Measurements from ENCODE around the gene IFITM2. TPM values are rescaled to one million over a fixed set of nuclear protein-coding genes. Genes with fewer than 3 reads are reported as not detected.

The IFITM2 gene
- total and polyA plus RNA-seq, 2 donors (not counting 1 experiment from before 2014, with no cell fraction given): 72.1 to 451 TPM

- Histone ChIP-seq H3K36me3 (replicated peaks in 1 of 2; ENCODE audit: control extremely low read depth in 1 of 2, control insufficient read depth in 1 of 2, extremely low read depth in 1 of 2, insufficient read depth in 2 of 2, low read length in 1 of 2) (no peaks in the 10 kb centered on the region), H3K27me3 (replicated peaks in 1 of 4; ENCODE audit: control extremely low read depth in 1 of 4, control insufficient read depth in 3 of 4, insufficient read depth in 4 of 4, low read length in 3 of 4) (peaks cover 0 to 9% (median 1%) of the 10 kb centered on the region in 4 experiments), H3K4me3 (ENCODE audit: control extremely low read depth in 1 of 5, extremely low read depth in 1 of 5, insufficient read depth in 1 of 5, low read depth in 2 of 5, low read length in 4 of 5) (no peak overlapping the region), H3K79me2 (ENCODE audit: control insufficient read depth, insufficient read depth, low read length) (peaks cover 4% of the 10 kb centered on the region), H3K27ac (ENCODE audit: low read length in 2 of 2) (no peak overlapping the region), H2AFZ (ENCODE audit: insufficient read depth, low read depth, low read length, poor library complexity, severe bottlenecking) (no peak overlapping the region), H3K9me3 (ENCODE audit: control extremely low read depth in 1 of 3, control insufficient read depth in 2 of 3, insufficient read depth in 1 of 3, low read length in 2 of 3) (no peaks in the 10 kb centered on the region), H3K4me2 (replicated peaks; ENCODE audit: low read depth, low read length, poor library complexity, severe bottlenecking) (no peak overlapping the region), H3K9ac (ENCODE audit: low read length) (no peak overlapping the region), H4K20me1 (ENCODE audit: control insufficient read depth, insufficient read depth, low read length, poor library complexity, severe bottlenecking) (no peaks in the 10 kb centered on the region), H3K4me1 (ENCODE audit: control insufficient read depth in 2 of 2, insufficient read depth in 2 of 2, low read length in 2 of 2) (peaks cover 18 to 46% of the 10 kb centered on the region in 2 donors)
- ATAC-seq (ENCODE audit: low read depth) (no peak), DNase-seq (no peak)
- no peak overlapping the region for H3K4me3 Mint-ChIP-seq
- ChIA-PET POLR2A (interaction anchor here (2.2 kb wide), 1 partner anchor 36 kb away, joined by 11 read pairs; no protein-coding TSS in a partner anchor), CTCF (interaction anchor here (0.6 to 5.6 kb wide), 15 partner anchors 9 to 215 kb away, joined by 3 to 54 read pairs (median 7); partner anchors contain the start of genes BET1L, PGGHG and RIC8A)
- intact Hi-C loops (cut with micrococcal nuclease): loop anchor here (2.0 kb wide), 2 partner anchors 51 to 147 kb away; partner anchors contain the start of gene PTDSS2
- H3K27me3 Mint-ChIP-seq: no peaks in the 10 kb centered on the region
- TF ChIP-seq EZH2 (IDR thresholded peaks at IDR 0.05; ENCODE audit: borderline replicate concordance, insufficient read depth, low read depth, low read length, poor library complexity, severe bottlenecking): no peak
- no peak for TF ChIP-seq CTCF (IDR thresholded peaks at IDR 0.05)
- H3K9me3 Mint-ChIP-seq (ENCODE audit: insufficient read depth): no peaks in the 10 kb centered on the region
- WGBS (ENCODE audit: insufficient coverage): 88% methylated on average over 34 of the region's 52 CpGs
- peaks cover 44% of the 10 kb centered on the region for H3K4me1 Mint-ChIP-seq
- peak overlapping the region; percentile 82 for H3K27ac Mint-ChIP-seq
Measured at GRCh38 chr11:304061-304506, 3.5 kb upstream of the IFITM2 start.

Data from B cell (primary cell).